Esophagus muscularis mucosa (tissue), 4 donors: ENCODE measurements around the gene CHRM4. TPM values are rescaled to one million over a fixed set of nuclear protein-coding genes. Genes with fewer than 3 reads are reported as not detected.

ENCODE experiments used
- DNase-seq: peaks from one replicate; pipeline ENCODE4 v3.0.0-alpha.2; 2017; ENCODE audit errors: extremely low spot score
- H3K27ac ChIP-seq, 4 donors: fragments of 200-600 bp; sonication (generic); replicated peaks in 1 of 4; 1 replicate in 3 of 4; 2 replicates in 1 of 4; pipeline ENCODE4 v1.5.1; 2016 to 2019; ENCODE audit warnings: mild to moderate bottlenecking in 1 of 4
- H3K27me3 ChIP-seq, 4 donors: fragments of 200-600 bp; sonication (generic); one replicate each; pipeline versions ENCODE4 v1.5.1 to v1.6.0; 2016 to 2019
- H3K36me3 ChIP-seq, 4 donors: fragments of 200-600 bp; sonication (generic); one replicate each; pipeline ENCODE4 v1.5.1; 2016 to 2019
- H3K4me1 ChIP-seq, 4 donors: fragments of 200-600 bp; sonication (generic); one replicate each; pipeline ENCODE4 v1.5.1; 2016 to 2019
- H3K4me3 ChIP-seq, 4 donors: fragments of 200-600 bp; sonication (generic); 1 replicate in 2 of 4; 2 replicates in 2 of 4; pipeline ENCODE4 v1.5.1; 2016 to 2019; ENCODE audit warnings: mild to moderate bottlenecking in 4 of 4, moderate library complexity in 1 of 4
- H3K9me3 ChIP-seq, 4 donors: fragments of 200-600 bp; sonication (generic); 1 replicate in 3 of 4; 2 replicates in 1 of 4; pipeline ENCODE4 v1.5.1; 2016 to 2019
- EP300 ChIP-seq: sonication (generic); formaldehyde crosslinking; IDR thresholded peaks from one replicate; pipeline ENCODE4 v1.6.1; 2017; ENCODE audit warnings: antibody characterized with exemption
- POLR2A ChIP-seq: fragments of 450-650 bp; IDR thresholded peaks from one replicate; pipeline ENCODE4 v1.6.1; 2017; ENCODE audit warnings: antibody characterized with exemption, moderate library complexity, mild to moderate bottlenecking, low read depth
- POLR2AphosphoS5 ChIP-seq, 2 donors: sonication (generic); formaldehyde crosslinking; IDR thresholded peaks; one replicate each; pipeline ENCODE4 v1.6.1; 2017; ENCODE audit warnings: antibody characterized with exemption in 2 of 2
- WGBS: methylation state at CpG from one replicate; pipeline ENCODE4 v1.1.5; 2018; 5-methylcytosine and 5-hydroxymethylcytosine counted together
- intact Hi-C: fragments of 100-400 bp; cut with DNase I; formaldehyde crosslinking; loops from one replicate; pipeline ENCODE4 v1.15.1; 2023
- small RNA-seq, 3 donors: library from RNA; depleted of rRNA; stranded (forward); fragments of <200 nt; gene quantifications; one replicate each; pipeline ENCODE3, GENCODE V24; 2016
- total RNA-seq, 4 donors: library from RNA; depleted of rRNA; stranded (reverse); fragments of >200 nt; gene quantifications; one replicate each; pipeline versions ENCODE4 v1.1.0 to v1.2.1, GENCODE V29; 2016
- TF ChIP-seq, protein P1 (sequence below), 3 experiments: fragments of 200-600 bp in 2 of 3; fragments of 450-650 bp in 1 of 3; sonication (generic) in 2 of 3; IDR thresholded peaks; one replicate each; pipeline ENCODE4 v1.5.1; 2017 to 2019; ENCODE audit warnings: antibody characterized with exemption in 3 of 3, mild to moderate bottlenecking in 2 of 3, moderate library complexity in 1 of 3

The CHRM4 gene
- total RNA-seq, 4 donors from 2014 or later = 0.34 to 1.5 (median 1.0) TPM

DNA sequence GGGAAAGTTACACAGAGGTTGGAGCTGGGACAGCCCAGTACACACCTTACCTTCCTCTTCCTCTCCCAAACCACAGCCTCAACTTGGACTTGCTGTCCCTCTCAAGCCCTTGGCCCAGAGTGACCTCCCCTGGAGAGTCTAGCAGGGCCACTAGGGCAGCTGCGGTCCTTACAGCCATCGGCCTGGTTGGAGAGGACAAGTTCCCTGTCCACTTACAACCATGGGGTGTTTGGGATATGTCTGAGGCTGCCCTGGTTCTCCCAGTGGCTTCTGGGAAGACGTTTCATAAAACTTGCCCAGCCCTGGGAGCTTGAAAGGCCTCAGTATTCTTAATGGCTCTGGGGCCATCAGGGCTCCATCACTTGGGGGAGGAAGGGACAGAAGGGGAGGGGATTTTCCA is 57.4 kb downstream of the CHRM4 start:
- no peak overlapping the region for H3K4me3 ChIP-seq
- intact Hi-C loops = no loop called here
- DNase-seq = no peak
- H3K27me3 ChIP-seq = peaks cover 9 to 53% (median 19%) of the 10 kb centered on the region in 4 donors
- H3K27ac ChIP-seq = no peak overlapping the region
- no peaks in the 10 kb centered on the region for H3K36me3 ChIP-seq
- 100% methylated on average over 3 of the region's 3 CpGs for WGBS
- peaks cover 31 to 46% (median 38%) of the 10 kb centered on the region in 4 donors for H3K4me1 ChIP-seq
- TF ChIP-seq EP300 (no peak), POLR2AphosphoS5 (IDR thresholded peaks at IDR 0.05) (no peak), POLR2A (no peak)
- TF ChIP-seq, protein P1, sequence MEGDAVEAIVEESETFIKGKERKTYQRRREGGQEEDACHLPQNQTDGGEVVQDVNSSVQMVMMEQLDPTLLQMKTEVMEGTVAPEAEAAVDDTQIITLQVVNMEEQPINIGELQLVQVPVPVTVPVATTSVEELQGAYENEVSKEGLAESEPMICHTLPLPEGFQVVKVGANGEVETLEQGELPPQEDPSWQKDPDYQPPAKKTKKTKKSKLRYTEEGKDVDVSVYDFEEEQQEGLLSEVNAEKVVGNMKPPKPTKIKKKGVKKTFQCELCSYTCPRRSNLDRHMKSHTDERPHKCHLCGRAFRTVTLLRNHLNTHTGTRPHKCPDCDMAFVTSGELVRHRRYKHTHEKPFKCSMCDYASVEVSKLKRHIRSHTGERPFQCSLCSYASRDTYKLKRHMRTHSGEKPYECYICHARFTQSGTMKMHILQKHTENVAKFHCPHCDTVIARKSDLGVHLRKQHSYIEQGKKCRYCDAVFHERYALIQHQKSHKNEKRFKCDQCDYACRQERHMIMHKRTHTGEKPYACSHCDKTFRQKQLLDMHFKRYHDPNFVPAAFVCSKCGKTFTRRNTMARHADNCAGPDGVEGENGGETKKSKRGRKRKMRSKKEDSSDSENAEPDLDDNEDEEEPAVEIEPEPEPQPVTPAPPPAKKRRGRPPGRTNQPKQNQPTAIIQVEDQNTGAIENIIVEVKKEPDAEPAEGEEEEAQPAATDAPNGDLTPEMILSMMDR (IDR thresholded peaks at IDR 0.05) = no peak
- H3K9me3 ChIP-seq = no peaks in the 10 kb centered on the region

Small RNAs within 50 kb of the gene (small RNA-seq; reads per million reads assigned to genes)
- gene MIR4688 = 0 to 0.19 (median 0.08) reads per million in 3 donors

Other genes starting within 250 kb of the CHRM4 start
- 1 to 10 TPM; 1.3 to 8.7 (median 3.7) TPM for gene CREB3L1, start 114.1 kb downstream of the CHRM4 start, total RNA-seq
- 10 to 100 TPM; 39.4 to 85.8 (median 55.4) TPM for gene DGKZ, start 44.3 kb downstream of the CHRM4 start, total RNA-seq
- 10 to 100 TPM in 3 of 4 donors, 1 to 10 TPM in 1; 1.2 to 12.8 (median 11.8) TPM for gene MDK, start 10.1 kb downstream of the CHRM4 start, total RNA-seq
- gene AMBRA1, start 202.2 kb upstream of the CHRM4 start, total RNA-seq = 10 to 100 TPM; 20.0 to 28.9 (median 26.0) TPM
- gene HARBI1, start 225.5 kb upstream of the CHRM4 start, total RNA-seq = 1 to 10 TPM; 2.5 to 3.3 (median 3.0) TPM
- gene ATG13, start 225.8 kb upstream of the CHRM4 start, total RNA-seq = 10 to 100 TPM; 68.7 to 74.3 (median 72.1) TPM